Parathyroid adenoma (tissue), 2 donors: Measurements from ENCODE around the gene UNC5A.

ENCODE experiments used
- H2AFZ ChIP-seq: fragments of 300-600 bp; sonication (generic); one replicate; pipeline ENCODE4 v1.7.0; 2017; ENCODE audit warnings: antibody characterized with exemption, mild to moderate bottlenecking
- H3K27ac ChIP-seq: fragments of 300-600 bp; sonication (generic); one replicate; pipeline ENCODE4 v1.7.0; 2017
- H3K27me3 ChIP-seq: fragments of 300-600 bp; sonication (generic); one replicate; pipeline ENCODE4 v1.7.0; 2017; ENCODE audit warnings: low read length; ENCODE audit not compliant: control insufficient read depth, insufficient read depth
- H3K36me3 ChIP-seq: fragments of 300-600 bp; sonication (generic); one replicate; pipeline ENCODE4 v1.7.0; 2017; ENCODE audit warnings: low read length; ENCODE audit not compliant: control insufficient read depth, insufficient read depth
- H3K4me1 ChIP-seq: fragments of 300-600 bp; sonication (generic); one replicate; pipeline ENCODE4 v1.7.0; 2017; ENCODE audit warnings: control low read depth
- H3K4me2 ChIP-seq: fragments of 300-600 bp; sonication (generic); one replicate; pipeline ENCODE4 v1.7.0; 2017; ENCODE audit warnings: low read length
- H3K4me3 ChIP-seq: fragments of 300-600 bp; sonication (generic); one replicate; pipeline ENCODE4 v1.7.0; 2017; ENCODE audit warnings: low read depth, low read length
- H3K79me2 ChIP-seq: fragments of 300-600 bp; sonication (generic); one replicate; pipeline ENCODE4 v1.7.0; 2017; ENCODE audit warnings: control low read depth
- H3K9ac ChIP-seq: fragments of 300-600 bp; sonication (generic); one replicate; pipeline ENCODE4 v1.7.0; 2017; ENCODE audit warnings: mild to moderate bottlenecking
- H3K9me3 ChIP-seq: fragments of 300-600 bp; sonication (generic); one replicate; pipeline ENCODE4 v1.7.0; 2017; ENCODE audit warnings: low read length; ENCODE audit not compliant: control insufficient read depth
- TF ChIP-seq, protein P1 (sequence below): fragments of 300-600 bp; sonication (generic); IDR thresholded peaks from one replicate; pipeline ENCODE4 v1.7.0; 2017; ENCODE audit warnings: antibody characterized with exemption, mild to moderate bottlenecking
- donor health status: primary hyperparathyroidism.

UNC5A gene

DNA sequence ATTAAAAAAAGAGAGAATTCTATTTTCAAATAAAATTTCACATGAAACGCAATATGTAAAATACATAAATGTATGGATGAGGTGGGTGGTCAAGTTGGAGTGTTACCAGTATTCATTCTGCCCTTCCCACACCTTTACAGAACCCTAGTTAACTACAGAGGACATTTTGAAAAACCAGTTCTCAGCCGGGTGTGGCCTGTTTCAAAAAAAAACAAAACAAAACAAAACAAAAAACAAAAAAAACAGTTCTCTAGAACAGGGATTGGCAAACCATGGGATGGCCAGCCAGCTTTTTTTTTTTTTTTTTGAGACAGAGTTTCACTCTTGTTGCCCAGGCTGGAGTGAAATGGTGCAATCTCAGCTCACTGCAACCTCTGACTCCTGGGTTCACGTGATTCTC lies 117.2 kb downstream of the UNC5A start:
- Histone ChIP-seq H3K9ac (no peak overlapping the region), H3K4me2 (no peak overlapping the region), H3K27ac (no peak overlapping the region), H2AFZ (no peak overlapping the region), H3K36me3 (no peaks in the 10 kb centered on the region), H3K4me1 (no peaks in the 10 kb centered on the region), H3K9me3 (no peaks in the 10 kb centered on the region), H3K79me2 (peaks cover 22% of the 10 kb centered on the region), H3K4me3 (no peak overlapping the region), H3K27me3 (no peaks in the 10 kb centered on the region)
- TF ChIP-seq, protein P1, sequence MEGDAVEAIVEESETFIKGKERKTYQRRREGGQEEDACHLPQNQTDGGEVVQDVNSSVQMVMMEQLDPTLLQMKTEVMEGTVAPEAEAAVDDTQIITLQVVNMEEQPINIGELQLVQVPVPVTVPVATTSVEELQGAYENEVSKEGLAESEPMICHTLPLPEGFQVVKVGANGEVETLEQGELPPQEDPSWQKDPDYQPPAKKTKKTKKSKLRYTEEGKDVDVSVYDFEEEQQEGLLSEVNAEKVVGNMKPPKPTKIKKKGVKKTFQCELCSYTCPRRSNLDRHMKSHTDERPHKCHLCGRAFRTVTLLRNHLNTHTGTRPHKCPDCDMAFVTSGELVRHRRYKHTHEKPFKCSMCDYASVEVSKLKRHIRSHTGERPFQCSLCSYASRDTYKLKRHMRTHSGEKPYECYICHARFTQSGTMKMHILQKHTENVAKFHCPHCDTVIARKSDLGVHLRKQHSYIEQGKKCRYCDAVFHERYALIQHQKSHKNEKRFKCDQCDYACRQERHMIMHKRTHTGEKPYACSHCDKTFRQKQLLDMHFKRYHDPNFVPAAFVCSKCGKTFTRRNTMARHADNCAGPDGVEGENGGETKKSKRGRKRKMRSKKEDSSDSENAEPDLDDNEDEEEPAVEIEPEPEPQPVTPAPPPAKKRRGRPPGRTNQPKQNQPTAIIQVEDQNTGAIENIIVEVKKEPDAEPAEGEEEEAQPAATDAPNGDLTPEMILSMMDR, result no peak

DNA sequence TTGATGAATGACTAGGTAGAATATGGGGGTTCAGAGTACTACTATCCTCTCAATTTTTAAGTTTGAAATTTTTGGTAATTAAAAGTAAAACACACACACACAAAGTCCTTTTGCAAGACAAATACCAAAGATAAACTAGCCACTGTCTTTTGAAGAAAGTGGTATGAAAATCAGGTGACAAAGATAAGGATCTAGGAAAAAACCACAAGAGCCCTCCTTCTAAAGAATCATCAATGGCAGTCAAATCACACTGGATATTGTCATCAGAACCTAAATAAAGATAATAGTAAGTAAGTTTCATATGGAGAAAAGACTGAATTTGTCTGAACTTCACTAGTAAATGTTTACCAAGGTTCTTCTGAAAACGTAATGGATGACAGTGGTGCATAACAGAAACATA lies 119.3 kb downstream of the UNC5A start:
- Histone ChIP-seq H2AFZ (no peak overlapping the region), H3K27me3 (no peaks in the 10 kb centered on the region), H3K4me2 (no peak overlapping the region), H3K4me1 (no peaks in the 10 kb centered on the region), H3K9ac (no peak overlapping the region), H3K79me2 (peaks cover 17% of the 10 kb centered on the region), H3K9me3 (no peaks in the 10 kb centered on the region), H3K4me3 (no peak overlapping the region), H3K36me3 (no peaks in the 10 kb centered on the region), H3K27ac (no peak overlapping the region)
- TF ChIP-seq, protein P1, result no peak
